Omental fat pad (tissue), 4 donors: ENCODE measurements around the gene RIMKLB. TPM values are rescaled to one million over a fixed set of nuclear protein-coding genes. Genes with fewer than 3 reads are reported as not detected.
A peak's percentile ranks its signal among the peaks of the same experiment; 100 is the strongest.

Experiments used
- ATAC-seq: fragments of 150-250 bp; one replicate; pipeline ENCODE4 v1.9.1; 2016; ENCODE audit warnings: mild to moderate bottlenecking, moderate library complexity; ENCODE audit not compliant: low FRiP score
- DNase-seq: peaks from one replicate; pipeline ENCODE4 v3.0.0-alpha.2; 2019; ENCODE audit warnings: low spot score
- total RNA-seq, 4 donors: library from RNA; depleted of rRNA; stranded (reverse); fragments of >200 nt; gene quantifications; one replicate each; pipeline ENCODE4 v1.1.0, GENCODE V29; 2016
- TF ChIP-seq, protein P1 (sequence below), 3 donors: fragments of 450-650 bp; IDR thresholded peaks; one replicate each; pipeline ENCODE4 v1.5.1; 2016 to 2017; ENCODE audit warnings: antibody characterized with exemption in 3 of 3, mild to moderate bottlenecking in 3 of 3, moderate library complexity in 2 of 3

Gene RIMKLB
- total RNA-seq, 4 donors from 2014 or later = 53.9 to 202 (median 62.6) TPM

DNA sequence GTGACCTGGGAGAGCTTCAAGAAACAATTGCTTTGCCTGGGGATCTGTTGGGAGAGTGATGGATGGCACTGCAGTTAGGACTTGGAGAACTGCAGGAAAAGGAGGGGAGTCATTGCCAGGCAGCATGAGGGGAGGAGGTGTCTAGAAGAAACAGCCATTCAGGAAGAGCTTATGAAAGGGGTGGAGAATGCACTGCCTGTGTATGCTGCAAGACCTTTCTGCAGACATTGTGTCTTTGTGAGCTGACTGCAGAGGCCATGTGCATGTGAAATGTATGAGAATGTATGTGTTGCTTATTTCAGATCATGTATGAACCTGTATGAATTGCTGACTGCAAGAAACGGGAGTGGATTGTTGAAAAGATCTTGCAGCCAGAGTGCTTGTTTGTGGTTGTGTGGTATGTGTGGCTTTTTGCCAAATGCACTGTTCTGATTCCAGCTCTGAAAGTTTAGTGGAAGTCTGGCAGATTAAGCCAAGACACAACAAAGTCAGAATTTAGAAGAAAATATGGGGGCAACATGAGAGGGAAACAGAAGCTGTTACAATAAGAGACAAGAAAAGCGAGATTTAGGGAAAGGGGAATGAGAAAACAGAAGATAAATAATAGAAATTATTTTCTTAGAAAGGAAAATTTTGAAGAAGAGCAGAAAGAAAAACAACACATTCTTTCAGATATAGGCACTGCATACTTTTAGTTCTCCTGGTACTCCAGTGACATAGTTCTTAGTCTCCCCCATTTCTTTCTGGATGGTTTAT is 9.8 kb upstream of the RIMKLB start:
- TF ChIP-seq, protein P1, sequence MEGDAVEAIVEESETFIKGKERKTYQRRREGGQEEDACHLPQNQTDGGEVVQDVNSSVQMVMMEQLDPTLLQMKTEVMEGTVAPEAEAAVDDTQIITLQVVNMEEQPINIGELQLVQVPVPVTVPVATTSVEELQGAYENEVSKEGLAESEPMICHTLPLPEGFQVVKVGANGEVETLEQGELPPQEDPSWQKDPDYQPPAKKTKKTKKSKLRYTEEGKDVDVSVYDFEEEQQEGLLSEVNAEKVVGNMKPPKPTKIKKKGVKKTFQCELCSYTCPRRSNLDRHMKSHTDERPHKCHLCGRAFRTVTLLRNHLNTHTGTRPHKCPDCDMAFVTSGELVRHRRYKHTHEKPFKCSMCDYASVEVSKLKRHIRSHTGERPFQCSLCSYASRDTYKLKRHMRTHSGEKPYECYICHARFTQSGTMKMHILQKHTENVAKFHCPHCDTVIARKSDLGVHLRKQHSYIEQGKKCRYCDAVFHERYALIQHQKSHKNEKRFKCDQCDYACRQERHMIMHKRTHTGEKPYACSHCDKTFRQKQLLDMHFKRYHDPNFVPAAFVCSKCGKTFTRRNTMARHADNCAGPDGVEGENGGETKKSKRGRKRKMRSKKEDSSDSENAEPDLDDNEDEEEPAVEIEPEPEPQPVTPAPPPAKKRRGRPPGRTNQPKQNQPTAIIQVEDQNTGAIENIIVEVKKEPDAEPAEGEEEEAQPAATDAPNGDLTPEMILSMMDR (IDR thresholded peaks at IDR 0.05) = no peak
- DNase-seq = no peak
- ATAC-seq = peak; percentile 100

- ATAC-seq (no peak), DNase-seq (no peak)
- TF ChIP-seq, protein P1 (IDR thresholded peaks at IDR 0.05) = no peak
Observed at GRCh38 chr12:8689681-8690080, 8.1 kb upstream of the RIMKLB start.

DNA sequence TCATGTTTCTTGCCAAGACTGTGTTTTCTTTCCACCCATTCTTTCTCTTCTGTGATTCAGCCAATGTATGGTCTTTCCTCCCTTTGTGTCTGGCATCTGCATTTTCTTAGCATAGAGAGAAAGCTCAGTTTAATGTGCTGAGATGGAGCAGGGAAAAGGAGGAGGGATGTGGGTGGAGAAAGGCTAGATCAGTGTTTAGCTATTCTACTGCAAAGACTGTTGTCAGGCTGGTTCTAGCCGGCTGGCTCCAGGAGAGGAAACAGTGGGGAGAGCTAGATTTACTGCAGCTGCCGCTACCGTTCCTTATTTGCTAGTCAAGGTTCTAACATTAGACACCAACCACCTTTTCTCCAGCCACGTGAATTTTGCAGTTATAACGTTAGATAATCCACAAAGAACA is 5.2 kb upstream of the RIMKLB start:
- TF ChIP-seq, protein P1 (IDR thresholded peaks at IDR 0.05) = no peak
- DNase-seq = no peak
- ATAC-seq = no peak

DNA sequence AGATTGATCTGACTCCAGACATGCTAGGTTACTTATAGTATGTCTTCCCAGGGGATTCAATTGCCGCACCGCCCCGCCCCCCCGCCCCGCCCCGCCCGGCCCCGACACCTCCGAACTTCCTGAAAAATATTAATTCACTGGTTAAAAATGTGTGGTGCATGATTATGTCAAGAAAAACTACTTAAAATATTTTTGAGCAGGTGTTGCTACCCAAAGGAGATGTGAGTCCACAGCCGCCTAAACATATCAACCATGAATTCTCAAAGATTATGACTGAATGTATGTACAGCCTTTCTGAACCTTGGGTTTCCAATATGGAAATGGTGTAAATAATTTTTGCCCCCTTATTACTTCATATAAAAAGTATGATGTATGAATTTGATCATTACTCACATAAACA is 2.7 kb upstream of the RIMKLB start:
- TF ChIP-seq, protein P1 (IDR thresholded peaks at IDR 0.05) = no peak

DNA sequence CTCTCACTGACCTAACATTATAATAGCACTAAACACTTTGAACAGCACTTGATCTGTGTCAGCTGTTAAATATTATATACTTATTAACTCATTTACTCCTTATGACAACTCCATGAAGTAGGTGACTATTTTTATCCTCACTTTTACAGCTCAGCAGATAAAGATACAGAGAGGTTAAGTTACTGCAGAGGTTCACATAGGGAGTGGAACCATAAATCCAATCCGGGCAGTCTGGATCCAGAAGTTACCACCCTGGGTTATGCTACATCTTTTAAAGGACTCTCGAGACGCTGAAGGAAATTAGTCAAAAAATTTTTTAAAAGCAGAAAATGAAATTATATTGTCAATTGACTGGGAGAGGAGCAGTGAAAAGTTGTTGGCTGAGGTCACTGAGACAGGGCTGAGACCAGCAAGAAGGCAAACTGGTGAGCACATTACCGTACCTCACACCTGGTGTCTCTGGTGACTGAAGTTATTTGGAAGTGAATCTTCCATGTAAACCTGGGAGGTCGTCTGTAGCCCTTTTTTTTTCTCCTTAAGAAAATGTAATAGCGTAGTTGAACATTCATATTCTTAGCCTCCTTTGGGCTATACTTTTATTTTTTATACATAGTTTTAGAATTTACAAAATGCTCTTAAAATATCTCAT is 1.2 kb upstream of the RIMKLB start:
- TF ChIP-seq, protein P1 (IDR thresholded peaks at IDR 0.05) = no peak
- no peak for DNase-seq
- no peak for ATAC-seq

More for the DNA sequence above, 2.7 kb upstream of the RIMKLB start:
- no peak for DNase-seq
- no peak for ATAC-seq

- TF ChIP-seq, protein P1 (IDR thresholded peaks at IDR 0.05) = no peak
- DNase-seq (no peak), ATAC-seq (no peak)
Observed at GRCh38 chr12:8697120-8697475, 693 bp upstream of the RIMKLB start.
